Stimulated activated CD8-positive, alpha-beta memory T cell treated with anti-CD3 and anti-CD28 coated beads, Interleukin-15, amount 100 ng/mL, for 24 hours (primary cell): Measurements from ENCODE around the gene TAPBPL.
"Not testable (repeated sequence)": the region's sequence is repeated elsewhere in the genome, so short reads cannot be mapped to it uniquely, and the experiment has no call there.

Experiments
- DNase-seq: peaks from one replicate; pipeline ENCODE4 v3.0.0-alpha.2; 2020; ENCODE audit warnings: low read depth

The TAPBPL gene

DNA sequence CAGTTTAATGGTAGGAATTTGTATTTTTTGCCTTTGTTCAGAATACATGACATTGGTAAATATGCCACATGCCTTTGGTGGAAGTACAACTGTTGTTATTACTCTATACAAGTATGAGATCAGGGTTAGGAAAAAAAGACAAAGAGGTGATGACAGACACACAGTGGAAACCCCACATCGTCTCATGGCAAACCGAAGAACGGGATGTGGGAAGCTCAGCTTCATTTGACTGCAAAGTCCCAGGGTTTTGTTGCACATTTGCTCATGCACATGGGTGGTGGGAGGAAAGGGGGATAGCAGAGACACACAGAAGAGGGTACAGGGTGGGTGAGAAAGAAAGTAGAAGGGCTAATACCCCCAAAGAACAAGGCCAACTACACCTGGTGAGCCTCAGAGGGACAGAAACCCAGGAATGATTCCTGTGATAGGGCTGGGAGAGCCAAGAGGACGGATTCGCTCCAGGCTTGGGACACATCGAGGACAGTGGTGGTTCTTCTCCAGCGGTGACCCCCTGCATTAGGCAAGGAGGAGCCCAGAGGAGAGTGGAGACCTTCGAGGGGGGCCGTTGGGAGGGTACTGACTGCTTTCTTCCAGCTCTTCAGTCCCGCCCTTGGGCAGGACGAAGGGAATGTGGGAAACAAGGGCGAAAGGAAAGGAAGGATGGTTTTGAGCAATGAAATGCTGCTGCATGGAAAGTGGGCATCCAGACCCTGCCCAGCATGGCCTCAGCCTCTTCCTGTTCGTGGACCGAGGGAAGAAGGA is 10.6 kb downstream of the TAPBPL start:
- DNase-seq = no peak

DNA sequence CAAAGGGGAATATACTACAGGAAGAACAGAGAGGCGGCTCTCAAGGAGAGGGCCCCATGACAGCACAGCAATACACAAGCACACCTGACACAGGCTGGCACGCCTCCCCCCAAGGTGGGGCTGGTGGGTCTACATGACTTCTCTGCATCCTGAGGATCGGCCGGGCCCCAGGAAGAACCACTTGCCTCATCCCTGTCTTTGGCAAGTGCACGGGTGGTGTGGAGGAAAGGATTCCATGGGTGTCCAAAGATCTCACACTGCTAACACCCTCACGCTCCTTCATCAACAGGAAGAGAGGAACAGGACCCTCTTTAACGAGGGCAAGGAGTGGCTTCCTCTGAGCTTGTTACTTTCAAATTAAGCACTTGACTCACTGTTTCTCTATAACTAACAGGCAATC is 11.4 kb downstream of the TAPBPL start:
- no peak for DNase-seq

DNA sequence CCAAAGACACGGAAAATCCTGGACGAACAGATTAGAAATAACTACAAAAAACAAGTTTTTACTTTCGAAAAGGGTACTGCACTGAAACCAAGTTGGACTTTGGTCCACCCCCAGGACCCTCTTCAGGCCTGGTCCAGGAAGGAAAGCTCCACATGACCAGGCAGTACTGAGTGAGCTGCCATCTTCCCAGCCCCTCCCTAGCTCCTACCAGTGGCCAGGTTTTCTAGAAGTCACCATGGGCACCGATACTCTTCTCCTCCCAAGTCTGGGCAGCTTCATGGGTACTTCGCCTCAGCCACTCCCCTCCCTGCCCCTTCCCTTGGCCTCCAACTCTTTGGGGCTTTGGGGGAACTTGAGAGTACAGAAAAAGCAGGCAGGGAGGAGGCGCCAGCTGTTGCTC is 12.0 kb downstream of the TAPBPL start:
- DNase-seq = no peak

GRCh38 chr12:6464531-6464930 is 12.7 kb downstream of the TAPBPL start:
- no peak for DNase-seq

- no peak for DNase-seq
Observed at GRCh38 chr12:6465467-6466183, 13.8 kb downstream of the TAPBPL start.

- DNase-seq = no peak
Observed at GRCh38 chr12:6466184-6466573, 14.3 kb downstream of the TAPBPL start.

DNA sequence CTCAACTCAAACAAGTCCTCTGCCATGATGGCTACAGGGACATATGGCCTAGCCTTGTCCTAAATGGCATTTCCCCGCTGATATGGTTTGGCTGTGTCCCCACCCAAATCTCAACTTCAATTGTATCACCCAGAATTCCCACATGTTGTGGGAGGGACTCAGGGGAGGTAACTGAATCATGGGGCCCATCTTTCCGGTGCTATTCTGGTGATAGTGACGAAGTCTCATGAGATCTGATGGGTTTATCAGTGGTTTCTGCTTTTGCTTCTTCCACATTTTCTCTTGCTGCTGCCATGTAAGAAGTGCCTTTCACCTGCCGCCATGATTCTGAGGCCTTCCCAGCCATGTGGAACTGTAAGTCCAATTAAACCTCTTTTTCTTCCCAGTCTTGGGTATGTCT is 14.9 kb downstream of the TAPBPL start:
- DNase-seq = not testable (repeated sequence)

DNA sequence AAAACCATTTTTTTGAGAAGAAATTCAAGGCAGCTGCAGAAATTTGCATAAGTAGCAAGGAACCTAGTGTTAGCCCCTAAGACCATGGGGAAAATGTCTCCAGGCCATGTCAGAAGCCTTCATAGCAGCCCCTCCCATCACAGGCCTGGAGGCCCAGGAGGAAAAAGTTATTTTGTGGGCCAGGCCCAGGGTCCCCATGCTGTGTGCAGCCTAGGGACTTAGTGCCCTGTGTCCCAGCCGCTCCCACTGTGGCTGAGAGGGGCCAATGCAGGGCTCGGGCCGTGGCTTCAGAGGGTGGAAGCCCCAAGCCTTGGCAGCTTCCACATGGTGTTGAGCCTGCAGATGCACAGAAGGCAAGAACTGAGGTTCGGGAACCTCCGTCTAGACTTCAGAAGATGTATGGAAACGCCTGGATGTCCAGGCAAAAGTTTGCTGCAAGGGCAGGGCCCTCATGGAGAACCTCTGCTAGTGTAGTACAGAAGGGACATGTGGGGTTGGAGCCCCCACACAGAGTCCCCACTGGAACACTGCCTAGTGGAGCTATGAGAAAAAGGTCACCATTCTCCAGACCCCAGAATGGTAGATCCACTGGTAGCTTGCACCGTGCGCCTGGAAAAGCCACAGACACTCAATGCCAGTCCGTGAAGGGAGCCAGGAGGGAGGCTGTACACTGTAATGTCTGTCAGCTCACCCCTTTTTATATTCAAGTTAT is 15.9 kb downstream of the TAPBPL start:
- not testable (repeated sequence) for DNase-seq

- DNase-seq = no peak
Observed at GRCh38 chr12:6468283-6468575, 16.4 kb downstream of the TAPBPL start.

- DNase-seq = no peak
Observed at GRCh38 chr12:6469092-6469491, 17.2 kb downstream of the TAPBPL start.

DNA sequence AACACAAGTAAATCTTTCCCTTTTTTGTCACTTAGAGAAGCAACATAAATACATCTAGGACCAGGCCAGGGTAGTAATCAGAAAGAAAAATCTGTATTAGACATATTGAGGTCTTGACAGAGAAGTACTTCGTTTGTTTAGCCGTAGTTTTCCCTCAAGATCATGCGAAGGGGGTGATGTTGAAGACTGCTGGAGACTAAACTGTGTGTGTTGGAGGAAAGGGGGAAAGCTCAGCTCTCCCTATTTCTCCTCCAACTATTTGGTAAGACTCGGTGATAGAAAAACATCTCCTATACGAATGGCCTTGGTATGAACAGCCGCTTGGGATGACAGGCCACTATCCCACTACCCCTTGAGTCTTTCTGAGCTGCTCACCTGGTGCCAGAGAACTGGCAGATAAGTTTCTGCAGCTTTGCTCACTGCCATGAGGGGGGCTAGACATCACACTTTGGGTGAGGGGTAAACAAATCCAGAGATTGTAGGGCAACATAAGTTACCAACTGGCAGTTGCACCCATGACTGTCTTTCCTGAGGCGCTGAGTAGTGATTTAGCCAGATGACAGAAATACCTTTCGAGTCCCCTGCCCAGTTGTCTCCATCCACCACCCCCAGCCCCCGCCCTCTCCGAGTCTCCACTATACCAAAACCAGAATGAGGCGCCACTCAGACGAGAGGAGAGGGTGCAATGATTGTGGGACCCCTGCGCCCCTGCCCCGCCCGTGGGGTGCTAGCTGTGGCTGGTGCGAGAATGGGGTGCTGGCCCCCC is 17.9 kb downstream of the TAPBPL start:
- no peak for DNase-seq

- DNase-seq = peak; percentile 88
Observed at GRCh38 chr12:6470375-6471163, 18.7 kb downstream of the TAPBPL start, which contains the start of gene VAMP1. Gene VAMP1 (minus strand): TSS chr12:6470677. CDS start chr12:6470531, 146 bp downstream.

DNA sequence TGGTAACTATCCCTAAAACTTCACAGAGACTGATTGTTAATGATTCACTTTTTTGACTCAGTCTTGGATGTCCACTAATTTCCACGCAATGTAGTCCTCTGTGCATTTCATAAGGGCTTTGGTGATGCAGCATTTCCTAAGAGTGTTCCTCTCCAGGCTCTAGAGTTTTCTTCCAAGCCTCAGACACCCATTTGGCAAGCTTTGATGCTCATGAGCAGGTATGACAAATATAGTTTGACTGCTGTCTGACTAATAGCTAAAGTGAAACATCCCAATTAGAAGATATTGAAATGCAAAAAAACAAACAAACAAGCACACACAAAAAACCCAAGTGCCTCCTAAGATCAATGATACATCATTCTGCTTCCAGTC is 20.1 kb downstream of the TAPBPL start:
- no peak for DNase-seq

GRCh38 chr12:6472491-6472890 is 20.6 kb downstream of the TAPBPL start:
- no peak for DNase-seq

GRCh38 chr12:6475233-6475975 is 23.6 kb downstream of the TAPBPL start:
- not testable (repeated sequence) for DNase-seq

GRCh38 chr12:6476489-6476888 is 24.6 kb downstream of the TAPBPL start:
- no peak for DNase-seq

GRCh38 chr12:6477601-6478377 is 25.9 kb downstream of the TAPBPL start:
- not testable (repeated sequence) for DNase-seq

DNA sequence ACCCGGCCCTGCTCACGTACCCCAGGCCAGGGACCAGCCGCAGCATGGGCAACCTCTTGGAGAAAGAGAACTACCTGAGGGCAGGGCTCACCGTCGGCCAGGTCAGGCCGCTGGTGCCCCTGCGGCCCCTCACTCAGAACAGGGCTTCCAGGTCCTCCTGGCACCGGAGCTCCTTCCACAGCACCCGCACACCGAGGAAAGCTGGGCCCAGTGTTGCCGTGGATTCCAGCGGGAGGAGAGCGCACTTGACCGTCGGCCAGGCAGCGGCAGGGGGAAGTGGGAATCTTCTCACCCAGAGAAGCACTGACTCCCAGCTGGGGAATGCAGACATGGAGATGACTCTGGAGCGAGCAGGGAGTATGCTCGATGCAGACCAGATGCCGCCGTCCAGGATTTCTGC is 26.6 kb downstream of the TAPBPL start:
- no peak for DNase-seq

DNA sequence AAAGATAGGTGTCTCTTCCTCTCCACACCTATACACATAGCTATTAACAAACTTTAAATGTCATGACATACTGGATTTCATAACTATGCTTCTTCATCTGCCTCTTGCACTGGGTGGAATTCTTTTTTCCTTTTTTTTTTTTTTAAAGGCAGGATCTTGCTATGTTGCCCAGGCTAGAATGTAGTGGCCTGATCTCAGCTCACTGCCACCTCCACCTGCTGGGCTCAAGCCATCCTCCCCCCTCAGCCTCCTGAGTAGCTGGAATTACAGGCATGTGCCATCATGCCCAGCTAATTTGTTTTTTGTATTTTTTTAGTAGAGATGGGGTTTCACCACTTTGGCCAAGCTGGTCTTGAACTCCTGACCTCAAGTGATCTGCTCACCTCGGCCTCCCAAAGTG is 36.4 kb downstream of the TAPBPL start:
- no peak for DNase-seq

DNA sequence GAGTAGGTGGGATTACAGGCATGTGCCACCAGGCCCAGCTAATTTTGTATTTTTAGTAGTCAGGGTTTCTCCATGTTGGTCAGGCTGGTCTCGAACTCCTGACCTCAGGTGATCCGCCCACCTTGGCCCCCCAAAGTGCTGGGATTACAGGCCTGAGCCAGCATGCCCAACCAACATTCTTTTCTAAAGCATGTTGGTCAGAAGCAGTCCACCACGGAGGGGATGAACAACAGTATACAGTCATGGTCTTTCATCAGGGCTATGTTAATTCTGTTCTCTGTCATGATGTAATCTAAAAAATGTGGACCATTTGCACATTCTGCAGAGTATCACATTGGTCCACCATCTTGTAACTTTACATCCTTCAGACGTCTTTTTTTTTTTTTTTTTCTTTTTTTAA is 37.6 kb downstream of the TAPBPL start:
- DNase-seq = no peak
